Adipocyte (in vitro differentiated cells): Measurements from ENCODE around the gene ERVFRD-1.

Experiments used
- DNase-seq: peaks from one replicate; pipeline ENCODE4 v3.0.0-alpha.2; 2015; ENCODE audit warnings: low read depth
- H3K27me3 ChIP-seq: replicated peaks from 2 replicates; pipeline ENCODE4 v1.7.0; 2013; ENCODE audit warnings: mild to moderate bottlenecking, low read length, moderate library complexity; ENCODE audit not compliant: control insufficient read depth, insufficient read depth
- H3K36me3 ChIP-seq: 2 replicates; pipeline ENCODE4 v1.7.0; 2013; ENCODE audit warnings: low read length, mild to moderate bottlenecking, moderate library complexity; ENCODE audit not compliant: control insufficient read depth, insufficient read depth, severe bottlenecking
- H3K4me1 ChIP-seq: 2 replicates; pipeline ENCODE4 v1.7.0; 2013; ENCODE audit warnings: mild to moderate bottlenecking, low read length, moderate library complexity; ENCODE audit not compliant: control insufficient read depth, insufficient read depth
- H3K4me3 ChIP-seq: 2 replicates; pipeline ENCODE4 v1.7.0; 2013; ENCODE audit warnings: mild to moderate bottlenecking, low read length, moderate library complexity
- H3K9ac ChIP-seq: 2 replicates; pipeline ENCODE4 v1.7.0; 2013; ENCODE audit warnings: mild to moderate bottlenecking, low read length, moderate library complexity
- H3K9me3 ChIP-seq: 2 replicates; pipeline ENCODE4 v1.7.0; 2013; ENCODE audit warnings: mild to moderate bottlenecking, low read length, moderate library complexity; ENCODE audit not compliant: control insufficient read depth

The ERVFRD-1 gene

DNA sequence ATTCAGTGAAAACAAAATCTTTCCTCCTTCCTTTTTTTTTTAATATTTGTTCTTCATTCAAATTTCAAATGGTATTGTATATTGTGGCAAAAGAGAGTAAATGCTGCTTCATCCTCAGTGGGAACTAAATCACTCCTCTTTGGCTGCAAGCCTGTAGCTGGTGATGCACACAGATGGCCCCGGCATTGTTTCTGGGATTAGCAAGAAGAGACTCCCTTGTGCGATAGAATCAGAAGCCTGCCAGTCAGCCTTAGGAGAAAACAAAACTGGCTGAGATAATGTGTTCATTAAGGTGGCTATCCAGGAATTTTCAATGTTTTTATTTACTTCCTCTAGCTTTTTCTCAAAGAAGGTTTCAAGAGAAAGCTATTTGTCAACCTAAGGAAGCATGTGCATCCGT lies 46.7 kb downstream of the ERVFRD-1 start:
- Histone ChIP-seq H3K9me3 (no peaks in the 10 kb centered on the region), H3K4me1 (no peaks in the 10 kb centered on the region), H3K9ac (no peak overlapping the region), H3K4me3 (no peak overlapping the region), H3K27me3 (no peaks in the 10 kb centered on the region), H3K36me3 (no peaks in the 10 kb centered on the region)
- DNase-seq = no peak

DNA sequence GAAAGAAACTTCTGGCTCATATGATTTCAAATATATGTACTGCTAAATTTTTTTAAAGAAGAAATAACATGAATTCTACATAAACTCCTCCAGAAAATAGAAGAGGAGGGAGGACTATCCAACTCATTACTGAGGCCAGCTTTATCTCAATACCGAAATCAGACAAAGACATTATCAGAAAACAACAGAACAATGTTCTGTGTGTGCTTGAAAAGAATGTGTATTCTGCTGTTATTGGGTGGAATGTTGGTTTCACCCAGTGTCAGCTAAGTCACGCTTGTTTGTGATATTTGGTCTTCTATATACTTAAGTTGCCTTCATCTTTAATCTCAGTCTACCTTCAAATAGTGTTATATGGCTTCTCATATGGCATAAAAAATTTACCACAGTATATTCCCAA lies 48.8 kb downstream of the ERVFRD-1 start:
- Histone ChIP-seq H3K9me3 (no peaks in the 10 kb centered on the region), H3K36me3 (no peaks in the 10 kb centered on the region), H3K27me3 (no peaks in the 10 kb centered on the region), H3K9ac (no peak overlapping the region), H3K4me1 (no peaks in the 10 kb centered on the region), H3K4me3 (no peak overlapping the region)
- DNase-seq = no peak

DNA sequence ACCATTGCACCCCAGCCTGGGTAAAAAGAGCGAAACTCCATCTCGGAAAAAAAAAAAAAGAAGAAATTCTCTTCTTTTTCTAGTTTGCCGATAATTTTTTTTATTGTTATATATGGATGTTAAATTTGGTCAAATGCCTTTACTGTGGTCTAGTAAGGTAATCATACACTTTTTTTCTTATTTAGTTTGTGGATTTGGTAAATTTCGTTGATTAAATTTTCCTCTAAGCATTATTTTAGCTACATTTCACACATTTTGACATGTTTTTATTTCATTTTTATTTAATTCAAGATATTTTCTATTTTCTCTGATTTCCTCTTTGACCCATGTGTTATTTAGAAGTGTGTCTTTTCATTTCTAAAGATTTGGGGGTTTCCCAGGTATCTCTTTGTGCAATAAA lies 49.4 kb downstream of the ERVFRD-1 start:
- H3K4me1 ChIP-seq = no peaks in the 10 kb centered on the region
- H3K9ac ChIP-seq = no peak overlapping the region
- no peaks in the 10 kb centered on the region for H3K27me3 ChIP-seq
- no peak overlapping the region for H3K4me3 ChIP-seq
- DNase-seq = no peak
- no peaks in the 10 kb centered on the region for H3K36me3 ChIP-seq
- H3K9me3 ChIP-seq = no peaks in the 10 kb centered on the region

DNA sequence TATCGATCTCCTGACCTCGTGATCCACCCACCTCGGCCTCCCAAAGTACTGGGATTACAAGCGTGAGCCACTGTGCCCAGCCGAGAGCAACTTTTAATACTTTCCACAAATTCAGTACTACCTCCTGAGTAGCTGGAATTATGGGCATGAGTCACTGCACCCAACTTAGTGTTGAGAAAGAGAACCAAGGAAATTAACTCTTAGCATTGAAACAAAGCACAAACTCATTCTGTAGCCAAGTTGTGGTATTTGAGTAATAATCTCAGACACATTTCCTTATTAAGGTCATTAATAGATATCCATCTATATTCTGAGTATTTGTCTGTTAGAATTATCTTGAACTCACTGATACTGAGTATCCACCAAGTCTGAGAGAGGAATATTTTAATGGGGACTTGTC lies 53.1 kb downstream of the ERVFRD-1 start:
- DNase-seq = no peak
- H3K4me1 ChIP-seq = peaks cover 6% of the 10 kb centered on the region
- no peaks in the 10 kb centered on the region for H3K9me3 ChIP-seq
- H3K36me3 ChIP-seq = no peaks in the 10 kb centered on the region
- no peaks in the 10 kb centered on the region for H3K27me3 ChIP-seq
- no peak overlapping the region for H3K9ac ChIP-seq
- H3K4me3 ChIP-seq = no peak overlapping the region

DNA sequence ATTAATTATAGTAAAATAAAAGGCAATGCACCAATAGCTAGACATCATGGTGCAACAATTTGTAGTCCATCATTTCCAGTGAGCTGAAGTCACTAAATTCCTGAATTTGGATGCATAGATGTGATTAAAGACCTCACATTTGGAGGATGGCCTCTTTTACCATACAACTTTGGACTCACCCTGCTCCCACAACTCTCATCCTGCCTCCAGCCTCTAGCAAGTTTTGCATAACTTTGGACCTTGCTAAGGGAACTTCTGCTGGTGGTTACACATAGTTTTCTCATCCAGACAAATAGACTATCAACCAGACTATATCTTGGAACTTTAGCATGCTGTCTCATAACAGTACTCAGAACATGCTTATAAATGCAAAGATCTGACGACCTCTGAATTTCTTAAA lies 54.7 kb downstream of the ERVFRD-1 start:
- Histone ChIP-seq H3K9ac (no peak overlapping the region), H3K9me3 (no peaks in the 10 kb centered on the region), H3K27me3 (no peaks in the 10 kb centered on the region), H3K4me3 (no peak overlapping the region), H3K4me1 (peaks cover 6% of the 10 kb centered on the region), H3K36me3 (no peaks in the 10 kb centered on the region)
- no peak for DNase-seq

DNA sequence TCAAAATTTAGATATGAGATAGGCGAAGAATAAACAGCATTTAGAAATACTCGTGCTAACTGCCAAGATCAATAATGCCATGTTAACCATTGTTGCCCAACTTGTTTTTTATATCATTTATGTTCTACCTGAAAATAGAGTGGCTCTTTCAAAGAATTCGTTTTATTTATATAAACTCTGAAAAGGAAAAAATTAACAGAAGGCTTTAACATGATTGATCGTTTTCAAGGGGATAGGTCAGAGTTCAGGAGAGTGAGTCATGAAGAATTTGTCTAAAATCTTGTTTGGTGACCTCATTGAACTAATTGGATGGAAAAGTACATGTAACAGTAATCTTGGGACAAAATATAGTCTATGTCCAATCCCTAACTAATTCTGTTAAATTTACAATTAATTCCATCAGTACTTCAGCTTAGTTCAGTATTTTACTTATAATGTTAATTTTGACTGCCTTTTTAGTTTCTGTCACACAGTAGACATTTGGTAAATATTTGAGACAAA lies 56.3 kb downstream of the ERVFRD-1 start:
- Histone ChIP-seq H3K4me3 (no peak overlapping the region), H3K27me3 (no peaks in the 10 kb centered on the region), H3K4me1 (peaks cover 6% of the 10 kb centered on the region), H3K36me3 (no peaks in the 10 kb centered on the region), H3K9me3 (no peaks in the 10 kb centered on the region), H3K9ac (no peak overlapping the region)
- no peak for DNase-seq

DNA sequence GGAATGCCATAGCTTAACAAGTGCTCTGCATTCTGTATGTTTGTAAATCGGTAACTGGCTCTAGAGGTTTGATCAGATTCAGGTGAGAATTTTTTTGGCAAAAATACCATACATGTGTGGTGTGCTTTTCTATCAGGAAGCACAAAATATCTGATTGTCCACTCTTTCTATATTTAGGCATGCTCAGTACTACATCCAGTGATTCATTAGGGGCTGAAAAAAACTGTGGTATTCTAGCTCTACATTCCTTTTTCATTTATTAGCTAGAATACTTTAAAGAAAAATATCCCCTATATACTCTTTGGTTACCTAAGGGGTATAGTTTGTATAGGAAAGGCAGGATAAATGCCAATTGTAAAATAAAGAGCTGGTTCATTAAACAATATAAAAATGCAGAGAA lies 56.8 kb downstream of the ERVFRD-1 start:
- no peak overlapping the region for H3K4me3 ChIP-seq
- H3K9me3 ChIP-seq = no peaks in the 10 kb centered on the region
- no peak overlapping the region for H3K9ac ChIP-seq
- DNase-seq = no peak
- peaks cover 6% of the 10 kb centered on the region for H3K4me1 ChIP-seq
- H3K36me3 ChIP-seq = no peaks in the 10 kb centered on the region
- no peaks in the 10 kb centered on the region for H3K27me3 ChIP-seq

DNA sequence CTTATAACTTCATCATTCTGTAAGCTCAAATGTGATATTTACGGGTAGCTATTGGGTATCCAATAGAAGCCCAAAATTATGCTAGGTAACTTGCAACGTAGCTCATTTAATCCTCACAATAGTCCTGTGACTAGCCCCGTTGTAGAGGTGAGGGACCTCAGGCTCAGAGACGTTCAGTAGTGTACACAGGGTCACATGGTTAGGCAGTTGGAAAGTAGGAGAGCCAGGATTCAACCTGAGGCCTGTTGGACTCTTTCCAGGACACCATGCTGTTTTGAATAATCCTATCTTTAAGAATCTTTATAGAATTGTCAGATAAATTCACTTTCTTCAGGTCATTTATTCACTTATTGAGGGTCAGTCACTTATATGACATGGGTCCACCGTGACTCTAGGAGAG lies 58.2 kb downstream of the ERVFRD-1 start:
- no peak for DNase-seq
- H3K36me3 ChIP-seq = no peaks in the 10 kb centered on the region
- no peaks in the 10 kb centered on the region for H3K27me3 ChIP-seq
- no peak overlapping the region for H3K4me3 ChIP-seq
- peaks cover 6% of the 10 kb centered on the region for H3K4me1 ChIP-seq
- no peak overlapping the region for H3K9ac ChIP-seq
- no peaks in the 10 kb centered on the region for H3K9me3 ChIP-seq
